Transverse colon (tissue), 4 donors: ENCODE measurements around the gene RPE65. TPM values are rescaled to one million over a fixed set of nuclear protein-coding genes. Genes with fewer than 3 reads are reported as not detected.

Source experiments
- DNase-seq: peaks from one replicate; pipeline ENCODE4 v3.0.0-alpha.2; 2019
- H3K27ac ChIP-seq, 4 donors: fragments of 200-600 bp; sonication (generic); 2 replicates each; pipeline ENCODE4 v1.5.1; 2016 to 2018; ENCODE audit warnings: inconsistent platforms in 4 of 4
- H3K27me3 ChIP-seq: fragments of 200-600 bp; sonication (generic); 2 replicates; pipeline ENCODE4 v1.5.1; 2017; ENCODE audit warnings: inconsistent platforms
- H3K36me3 ChIP-seq, 4 donors: fragments of 200-600 bp; sonication (generic); 2 replicates each; pipeline ENCODE4 v1.5.1; 2017 to 2019; ENCODE audit warnings: inconsistent platforms in 4 of 4
- H3K4me1 ChIP-seq, 4 donors: fragments of 200-600 bp; sonication (generic); 2 replicates each; pipeline ENCODE4 v1.5.1; 2017 to 2020; ENCODE audit warnings: inconsistent platforms in 4 of 4
- H3K4me3 ChIP-seq, 4 donors: fragments of 200-600 bp; sonication (generic); 1 replicate in 1 of 4; 2 replicates in 3 of 4; pipeline versions ENCODE4 v1.5.1 to v1.6.1; 2017 to 2019; ENCODE audit warnings: inconsistent platforms in 4 of 4
- H3K9me3 ChIP-seq, 2 donors: fragments of 200-600 bp; sonication (generic); 2 replicates each; pipeline ENCODE4 v1.5.1; 2017 to 2019; ENCODE audit warnings: inconsistent platforms in 2 of 2
- EP300 ChIP-seq: sonication (generic); formaldehyde crosslinking; IDR thresholded peaks from one replicate; pipeline ENCODE4 v1.6.1; 2017; ENCODE audit warnings: antibody characterized with exemption, low read depth
- POLR2A ChIP-seq: fragments of 450-650 bp; IDR thresholded peaks from one replicate; pipeline ENCODE4 v1.6.1; 2016; ENCODE audit warnings: antibody characterized with exemption, mild to moderate bottlenecking, moderate library complexity
- POLR2AphosphoS5 ChIP-seq, 3 donors: sonication (generic); formaldehyde crosslinking; IDR thresholded peaks; one replicate each; pipeline ENCODE4 v1.6.1; 2016; ENCODE audit warnings: antibody characterized with exemption in 3 of 3
- WGBS, 2 donors: methylation state at CpG; one replicate each; pipeline ENCODE4 v1.1.5; 2018; ENCODE audit warnings: low coverage in 1 of 2; 5-methylcytosine and 5-hydroxymethylcytosine counted together
- in situ Hi-C, 4 donors: fragments of 200-750 bp; cut with MboI; loops; one replicate each; pipeline versions ENCODE4 v1.15.0 to v1.15.1; 2017; ENCODE audit warnings: low sequenced_read_pairs in 3 of 4, low pct_ligation_motif_present in 1 of 4, low pct_unique_long_range_greater_than_20kb in 1 of 4
- intact Hi-C: fragments of 100-400 bp; cut with DNase I; formaldehyde crosslinking; loops from one replicate; pipeline ENCODE4 v1.15.1; 2023; ENCODE audit warnings: low total_unique reads
- total RNA-seq, 4 donors: library from RNA; depleted of rRNA; stranded (reverse); fragments of >200 nt; gene quantifications; one replicate each; pipeline ENCODE4 v1.1.0, GENCODE V29; 2016
- TF ChIP-seq, protein P1 (sequence below), 5 experiments: fragments of 200-600 bp in 3 of 5; fragments of 450-650 bp in 2 of 5; sonication (generic) in 3 of 5; IDR thresholded peaks; 1 replicate in 2 of 5; 2 replicates in 3 of 5; pipeline ENCODE4 v1.5.1; 2016 to 2017; ENCODE audit warnings: antibody characterized with exemption in 5 of 5, inconsistent platforms in 3 of 5, mild to moderate bottlenecking in 2 of 5, moderate library complexity in 1 of 5

The RPE65 gene
- total RNA-seq, 4 donors from 2014 or later: not detected

DNA sequence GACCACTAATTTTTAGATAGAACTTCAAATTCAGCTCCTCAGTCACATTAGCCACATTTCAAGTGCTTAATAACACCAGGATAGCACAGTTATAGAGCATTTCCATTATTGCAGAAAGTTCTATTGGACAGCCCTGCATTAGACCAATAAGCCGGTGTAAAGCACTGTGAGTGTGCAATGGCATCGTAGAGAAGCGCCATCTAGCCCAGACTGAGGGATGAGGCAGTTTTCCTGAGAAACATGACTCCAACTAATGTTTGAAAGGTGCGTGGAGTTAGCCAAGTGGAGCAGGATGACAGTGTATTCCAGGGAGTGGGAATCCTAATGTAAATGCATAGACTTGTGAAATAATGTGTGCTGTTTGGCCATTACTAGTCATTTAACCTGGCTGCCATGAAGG is 7.7 kb downstream of the RPE65 start:
- Histone ChIP-seq H3K36me3 (no peaks in the 10 kb centered on the region), H3K27ac (no peak overlapping the region), H3K9me3 (no peaks in the 10 kb centered on the region), H3K4me1 (no peaks in the 10 kb centered on the region), H3K4me3 (no peak overlapping the region), H3K27me3 (peaks cover 3% of the 10 kb centered on the region)
- intact Hi-C loops (no loop called here), in situ Hi-C loops (loop anchor here in 1 of 4 donors (25.0 kb wide), 1 partner anchor 330 kb away; no protein-coding TSS in a partner anchor)
- 84 to 90% methylated on average over 4 of the region's 4 CpGs for WGBS, 2 donors
- DNase-seq: no peak
- TF ChIP-seq POLR2A (no peak), POLR2AphosphoS5 (IDR thresholded peaks at IDR 0.05) (no peak)

DNA sequence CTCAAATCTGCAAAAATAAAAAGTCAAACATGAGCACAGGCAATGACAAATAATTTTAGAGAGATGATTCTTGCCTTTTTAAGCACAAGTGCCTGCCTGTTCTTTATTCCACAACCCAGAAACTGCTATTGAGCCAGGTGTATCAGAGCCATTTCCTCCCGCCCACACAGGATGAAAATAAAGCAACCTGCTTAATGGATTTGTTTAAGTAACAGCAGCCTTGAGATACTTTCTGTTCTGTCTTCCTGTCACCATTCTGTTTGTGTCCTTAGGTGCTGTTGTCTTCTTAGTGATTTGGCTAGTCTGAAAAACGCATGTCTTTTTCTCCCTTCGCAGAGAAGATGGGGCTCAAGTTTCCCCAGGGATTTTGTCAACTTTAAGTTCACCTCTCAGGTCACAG is 11.4 kb downstream of the RPE65 start:
- no peak for DNase-seq
- intact Hi-C loops: no loop called here
- Histone ChIP-seq H3K4me1 (no peaks in the 10 kb centered on the region), H3K36me3 (no peaks in the 10 kb centered on the region), H3K27ac (no peak overlapping the region), H3K4me3 (no peak overlapping the region), H3K9me3 (no peaks in the 10 kb centered on the region), H3K27me3 (peaks cover 3% of the 10 kb centered on the region)
- 66 to 88% methylated on average over 3 of the region's 3 CpGs for WGBS, 2 donors
- in situ Hi-C loops: loop anchor here in 1 of 4 donors (25.0 kb wide), 1 partner anchor 326 kb away; no protein-coding TSS in a partner anchor
- TF ChIP-seq POLR2AphosphoS5 (IDR thresholded peaks at IDR 0.05) (no peak), EP300 (no peak), POLR2A (no peak)
- TF ChIP-seq, protein P1, sequence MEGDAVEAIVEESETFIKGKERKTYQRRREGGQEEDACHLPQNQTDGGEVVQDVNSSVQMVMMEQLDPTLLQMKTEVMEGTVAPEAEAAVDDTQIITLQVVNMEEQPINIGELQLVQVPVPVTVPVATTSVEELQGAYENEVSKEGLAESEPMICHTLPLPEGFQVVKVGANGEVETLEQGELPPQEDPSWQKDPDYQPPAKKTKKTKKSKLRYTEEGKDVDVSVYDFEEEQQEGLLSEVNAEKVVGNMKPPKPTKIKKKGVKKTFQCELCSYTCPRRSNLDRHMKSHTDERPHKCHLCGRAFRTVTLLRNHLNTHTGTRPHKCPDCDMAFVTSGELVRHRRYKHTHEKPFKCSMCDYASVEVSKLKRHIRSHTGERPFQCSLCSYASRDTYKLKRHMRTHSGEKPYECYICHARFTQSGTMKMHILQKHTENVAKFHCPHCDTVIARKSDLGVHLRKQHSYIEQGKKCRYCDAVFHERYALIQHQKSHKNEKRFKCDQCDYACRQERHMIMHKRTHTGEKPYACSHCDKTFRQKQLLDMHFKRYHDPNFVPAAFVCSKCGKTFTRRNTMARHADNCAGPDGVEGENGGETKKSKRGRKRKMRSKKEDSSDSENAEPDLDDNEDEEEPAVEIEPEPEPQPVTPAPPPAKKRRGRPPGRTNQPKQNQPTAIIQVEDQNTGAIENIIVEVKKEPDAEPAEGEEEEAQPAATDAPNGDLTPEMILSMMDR (IDR thresholded peaks at IDR 0.05): no peak

DNA sequence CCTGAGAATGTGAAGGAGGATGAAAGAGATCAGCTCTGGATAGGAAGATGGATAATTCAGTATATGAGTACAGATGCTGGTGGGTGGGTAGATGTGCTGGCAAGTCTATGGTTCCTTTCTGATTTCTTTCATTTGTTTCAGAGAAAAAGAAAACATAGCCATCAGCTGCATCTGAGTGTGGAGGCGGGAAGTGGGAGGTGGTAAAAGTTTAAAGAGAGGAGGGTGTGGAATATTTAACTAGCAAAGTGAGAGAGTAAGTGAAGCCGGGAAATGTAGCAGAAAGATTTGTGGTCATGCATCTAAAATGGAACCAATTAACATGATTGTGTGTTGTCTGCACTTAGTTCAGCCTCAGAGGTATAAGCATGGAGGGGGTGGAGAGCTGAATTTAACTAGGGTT is 16.4 kb downstream of the RPE65 start:
- in situ Hi-C loops: loop anchor here in 1 of 4 donors (25.0 kb wide), 1 partner anchor 321 kb away; no protein-coding TSS in a partner anchor
- Histone ChIP-seq H3K27me3 (no peaks in the 10 kb centered on the region), H3K27ac (no peak overlapping the region), H3K4me3 (no peak overlapping the region), H3K9me3 (no peaks in the 10 kb centered on the region), H3K4me1 (no peaks in the 10 kb centered on the region), H3K36me3 (no peaks in the 10 kb centered on the region)
- 47 to 50% methylated on average over 2 of the region's 2 CpGs for WGBS, 2 donors
- intact Hi-C loops: no loop called here
- DNase-seq: no peak
- TF ChIP-seq EP300: no peak
- no peak for TF ChIP-seq POLR2A
- TF ChIP-seq POLR2AphosphoS5 (IDR thresholded peaks at IDR 0.05): no peak
- TF ChIP-seq, protein P1 (IDR thresholded peaks at IDR 0.05): no peak

DNA sequence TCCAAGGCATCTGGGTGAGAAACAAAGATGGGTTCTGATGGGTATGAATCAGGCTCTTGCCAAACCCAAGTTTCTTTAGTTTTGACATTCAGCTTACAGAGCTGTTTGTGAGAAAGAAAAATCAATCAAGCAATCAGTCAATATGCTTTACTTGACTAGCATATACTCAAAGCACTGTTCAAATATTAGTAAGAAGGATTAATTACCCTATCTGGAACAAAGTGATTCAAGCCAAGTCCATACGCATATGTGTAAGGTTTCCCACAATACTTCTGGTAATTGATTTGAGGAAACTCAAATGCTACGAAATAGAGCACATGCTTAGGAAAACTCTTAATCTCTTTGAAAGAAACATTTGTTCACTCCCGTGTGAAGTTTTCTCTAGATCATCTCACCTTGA is 18.7 kb downstream of the RPE65 start:
- H3K36me3 ChIP-seq: no peaks in the 10 kb centered on the region
- in situ Hi-C loops (loop anchor here in 1 of 4 donors (25.0 kb wide), 1 partner anchor 319 kb away; no protein-coding TSS in a partner anchor), intact Hi-C loops (no loop called here)
- no peak overlapping the region for H3K27ac ChIP-seq
- WGBS, 2 donors: 79 to 94% methylated on average over 2 to 3 of the region's 3 CpGs
- DNase-seq: no peak
- H3K27me3 ChIP-seq: no peaks in the 10 kb centered on the region
- TF ChIP-seq, protein P1 (IDR thresholded peaks at IDR 0.05): no peak
- TF ChIP-seq POLR2AphosphoS5 (IDR thresholded peaks at IDR 0.05): no peak
- no peak for TF ChIP-seq EP300
- no peak for TF ChIP-seq POLR2A
- H3K9me3 ChIP-seq: no peaks in the 10 kb centered on the region
- H3K4me1 ChIP-seq: no peaks in the 10 kb centered on the region
- no peak overlapping the region for H3K4me3 ChIP-seq

DNA sequence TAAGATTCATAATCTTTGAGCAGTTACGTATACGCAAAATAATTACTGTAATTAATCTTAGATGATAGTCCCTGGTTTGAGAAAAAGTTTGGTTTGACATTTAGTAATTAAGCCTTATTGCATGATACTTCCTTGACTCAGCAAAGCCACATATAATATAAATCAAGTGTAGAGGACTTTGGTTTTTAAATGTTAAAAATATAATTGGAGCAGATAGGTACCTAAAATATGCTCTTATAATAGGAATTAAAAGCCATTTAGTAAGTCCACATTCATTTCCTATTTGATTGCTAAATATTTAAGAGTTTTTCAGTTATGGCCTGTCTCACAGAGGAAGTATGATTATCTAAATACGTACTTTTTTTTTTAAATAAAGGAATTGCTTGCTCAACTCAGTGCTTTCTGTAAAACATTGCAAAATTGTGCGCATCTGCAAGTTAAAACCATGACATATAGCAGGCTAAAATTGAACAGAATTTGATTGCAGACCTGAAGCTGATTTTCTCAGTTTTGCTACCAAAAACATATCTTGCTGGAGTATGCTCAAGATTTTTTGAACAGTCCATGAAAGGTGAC is 20.4 kb downstream of the RPE65 start:
- Histone ChIP-seq H3K36me3 (no peaks in the 10 kb centered on the region), H3K4me1 (no peaks in the 10 kb centered on the region), H3K27ac (no peak overlapping the region), H3K9me3 (no peaks in the 10 kb centered on the region), H3K27me3 (no peaks in the 10 kb centered on the region), H3K4me3 (no peak overlapping the region)
- in situ Hi-C loops: loop anchor here in 1 of 4 donors (25.0 kb wide), 1 partner anchor 317 kb away; no protein-coding TSS in a partner anchor
- 80 to 91% methylated on average over 4 of the region's 4 CpGs for WGBS, 2 donors
- no peak for DNase-seq
- intact Hi-C loops: no loop called here
- TF ChIP-seq EP300 (no peak), POLR2AphosphoS5 (IDR thresholded peaks at IDR 0.05) (no peak), POLR2A (no peak)
- TF ChIP-seq, protein P1 (IDR thresholded peaks at IDR 0.05): no peak
